ENCODE results near the gene SNX17. TPM values are rescaled to one million over a fixed set of nuclear protein-coding genes. Genes with fewer than 3 reads are reported as not detected.

The SNX17 gene
- polyA plus RNA-seq, 3 donors: 86.6 to 338 (median 291) TPM

- Mint-ChIP-seq H3K4me1 (peaks cover 40% of the 10 kb centered on the region), H3K27me3 (ENCODE audit: low read depth in 3 of 3) (no peaks in the 10 kb centered on the region), H3K4me3 (peak overlapping the region; percentile 97 to 99), H3K27ac (peak overlapping the region; percentile 98 to 100 (median 99)), H3K9me3 (no peaks in the 10 kb centered on the region), H3K36me3 (peaks cover 0 to 20% of the 10 kb centered on the region in 2 donors)
- Histone ChIP-seq H3K4me2 (replicated peaks; ENCODE audit: extremely low read depth, low read length, poor library complexity, severe bottlenecking) (peak overlapping the region; percentile 80), H3K4me1 (ENCODE audit: control insufficient read depth in 1 of 2, insufficient read depth in 2 of 2, low read length in 2 of 2) (peaks cover 16 to 28% of the 10 kb centered on the region in 2 donors), H2AFZ (ENCODE audit: insufficient read depth, low read depth, low read length, poor library complexity, severe bottlenecking) (peak overlapping the region; percentile 96), H3K27me3 (ENCODE audit: control insufficient read depth in 2 of 2, insufficient read depth in 2 of 2, low read length in 2 of 2) (no peaks in the 10 kb centered on the region), H3K27ac (ENCODE audit: low read depth in 1 of 2, low read length in 2 of 2) (peak overlapping the region; percentile 90 to 95), H4K20me1 (ENCODE audit: insufficient read depth, low read length) (peaks cover 24% of the 10 kb centered on the region), H3K9ac (ENCODE audit: insufficient read depth, low read length, poor library complexity, severe bottlenecking) (peak overlapping the region; percentile 90), H3K79me2 (ENCODE audit: insufficient read depth, low read length) (peaks cover 73% of the 10 kb centered on the region), H3K4me3 (replicated peaks in 1 of 3; ENCODE audit: low read depth in 2 of 3, low read length in 3 of 3) (peak overlapping the region; percentile 76 to 93 (median 90)), H3K36me3 (replicated peaks in 1 of 2; ENCODE audit: control insufficient read depth in 1 of 2, insufficient read depth in 2 of 2, low read length in 2 of 2) (no peaks in the 10 kb centered on the region), H3K9me3 (replicated peaks in 1 of 2; ENCODE audit: control insufficient read depth in 1 of 2, insufficient read depth in 1 of 2, low read length in 2 of 2) (no peaks in the 10 kb centered on the region)
- peak; percentile 70 to 76 (median 70) for DNase-seq
- WGBS (ENCODE audit: insufficient coverage): 0% methylated on average over 9 of the region's 12 CpGs
- no peak for TF ChIP-seq CTCF (IDR thresholded peaks at IDR 0.05)
- intact Hi-C loops (cut with micrococcal nuclease): loop anchor here (1.0 to 5.0 kb wide), 3 partner anchors 14 to 144 kb away; partner anchors contain the start of genes EIF2B4 (in 2 of the 2), SNX17 (in 2 of the 2), ATRAID (in 1 of the 2) and SLC5A6 (in 1 of the 2)
These were observed 14.4 kb upstream of the SNX17 start for GRCh38 chr2:27356056-27356381.

GRCh38 chr2:27356382-27357181 is 13.8 kb upstream of the SNX17 start, which contains the start of gene GTF3C2:
TSS of gene GTF3C2 (minus strand) at chr2:27356764. CDS start at chr2:27343554, 13,210 bp downstream.
- intact Hi-C loops (cut with micrococcal nuclease): loop anchor here (1.0 to 5.0 kb wide), 3 partner anchors 14 to 144 kb away; partner anchors contain the start of genes EIF2B4 (in 2 of the 2), SNX17 (in 2 of the 2), ATRAID (in 1 of the 2) and SLC5A6 (in 1 of the 2)
- under 1% methylated on average over 60 of the region's 67 CpGs for WGBS (ENCODE audit: insufficient coverage)
- H3K27me3 ChIP-seq (ENCODE audit: control insufficient read depth in 2 of 2, insufficient read depth in 2 of 2, low read length in 2 of 2): no peaks in the 10 kb centered on the region
- TF ChIP-seq CTCF (IDR thresholded peaks at IDR 0.05): no peak
- H3K36me3 ChIP-seq (replicated peaks in 1 of 2; ENCODE audit: control insufficient read depth in 1 of 2, insufficient read depth in 2 of 2, low read length in 2 of 2): no peaks in the 10 kb centered on the region
- peak within 1 kb of the TSS; percentile 80 for H3K4me2 ChIP-seq (replicated peaks; ENCODE audit: extremely low read depth, low read length, poor library complexity, severe bottlenecking)
- H3K79me2 ChIP-seq (ENCODE audit: insufficient read depth, low read length): peaks cover 68% of the 10 kb centered on the region
- Mint-ChIP-seq H3K27me3 (ENCODE audit: low read depth in 3 of 3) (no peaks in the 10 kb centered on the region), H3K27ac (peak within 1 kb of the TSS; percentile 98 to 100 (median 99)), H3K4me3 (peak within 1 kb of the TSS; percentile 97 to 99), H3K9me3 (no peaks in the 10 kb centered on the region), H3K4me1 (peaks cover 37% of the 10 kb centered on the region), H3K36me3 (peaks cover 0 to 18% of the 10 kb centered on the region in 2 donors)
- peak within 1 kb of the TSS; percentile 76 to 93 (median 90) for H3K4me3 ChIP-seq (replicated peaks in 1 of 3; ENCODE audit: low read depth in 2 of 3, low read length in 3 of 3)
- peak within 1 kb of the TSS; percentile 90 for H3K9ac ChIP-seq (ENCODE audit: insufficient read depth, low read length, poor library complexity, severe bottlenecking)
- peaks cover 16 to 28% of the 10 kb centered on the region in 2 donors for H3K4me1 ChIP-seq (ENCODE audit: control insufficient read depth in 1 of 2, insufficient read depth in 2 of 2, low read length in 2 of 2)
- peaks cover 19% of the 10 kb centered on the region for H4K20me1 ChIP-seq (ENCODE audit: insufficient read depth, low read length)
- no peaks in the 10 kb centered on the region for H3K9me3 ChIP-seq (replicated peaks in 1 of 2; ENCODE audit: control insufficient read depth in 1 of 2, insufficient read depth in 1 of 2, low read length in 2 of 2)
- H3K27ac ChIP-seq (ENCODE audit: low read depth in 1 of 2, low read length in 2 of 2): peak within 1 kb of the TSS; percentile 90 to 95
- peak; percentile 93 to 97 (median 94) for DNase-seq
- H2AFZ ChIP-seq (ENCODE audit: insufficient read depth, low read depth, low read length, poor library complexity, severe bottlenecking): peak within 1 kb of the TSS; percentile 96
